GM18526 (cell line): ENCODE results near the gene STRN4.

Experiments used
- POLR2A ChIP-seq: IDR thresholded peaks from 3 replicates; pipeline ENCODE4 v1.6.1; 2011; ENCODE audit not compliant: insufficient read length; ENCODE audit errors: extremely low read depth

The STRN4 gene

GRCh38 chr19:46755077-46755852 lies 9.0 kb upstream of the STRN4 start:
- no peak for TF ChIP-seq POLR2A

GRCh38 chr19:46753420-46754155 lies 7.3 kb upstream of the STRN4 start:
- TF ChIP-seq POLR2A, result no peak

GRCh38 chr19:46748325-46749109 lies 2.3 kb upstream of the STRN4 start:
- TF ChIP-seq POLR2A, result no peak

GRCh38 chr19:46745521-46746280 lies 549 bp downstream of the STRN4 start, which contains the start of gene FKRP:
FKRP (plus strand) TSS chr19:46746057; CDS start chr19:46755451, 9,394 bp downstream.
- TF ChIP-seq POLR2A, result no peak

GRCh38 chr19:46745030-46745429 lies 1.2 kb downstream of the STRN4 start:
- TF ChIP-seq POLR2A, result no peak

GRCh38 chr19:46744005-46744691 lies 2.1 kb downstream of the STRN4 start:
- no peak for TF ChIP-seq POLR2A

- no peak for TF ChIP-seq POLR2A
Measured at GRCh38 chr19:46742926-46743480, 3.2 kb downstream of the STRN4 start.

- TF ChIP-seq POLR2A, result no peak
Measured at GRCh38 chr19:46741447-46741846, 4.8 kb downstream of the STRN4 start.

GRCh38 chr19:46739290-46739771 lies 6.9 kb downstream of the STRN4 start:
- no peak for TF ChIP-seq POLR2A

GRCh38 chr19:46737761-46738171 lies 8.5 kb downstream of the STRN4 start:
- TF ChIP-seq POLR2A, result no peak

GRCh38 chr19:46737298-46737654 lies 9.0 kb downstream of the STRN4 start:
- TF ChIP-seq POLR2A, result no peak

GRCh38 chr19:46736531-46737297 lies 9.5 kb downstream of the STRN4 start:
- no peak for TF ChIP-seq POLR2A

- TF ChIP-seq POLR2A, result no peak
Measured at GRCh38 chr19:46733690-46734292, 12.5 kb downstream of the STRN4 start.
